BJ (cell line): Measurements from ENCODE around the gene SPTB. TPM values are rescaled to one million over a fixed set of nuclear protein-coding genes. Genes with fewer than 3 reads are reported as not detected.

Source experiments
- CTCF ChIA-PET: fragments of 350-600 bp; formaldehyde crosslinking; extraction: SDS; loops from one replicate; lab custom pipeline; 2021; ENCODE audit warnings: antibody characterized with exemption, inconsistent platforms; lab: Yijun Ruan, JAX
- POLR2A ChIA-PET: fragments of 300-600 bp; sonication (Branson Sonifier 250); formaldehyde crosslinking; extraction: SDS; loops from one replicate; lab custom pipeline; 2021; ENCODE audit warnings: antibody characterized with exemption; lab: Charles Lee
- DNase-seq: peaks from one replicate; pipeline ENCODE4 v3.0.0-alpha.2; 2011; ENCODE audit warnings: low read depth
- H3K27me3 ChIP-seq: 2 replicates; pipeline ENCODE4 v1.6.0; 2011; ENCODE audit warnings: low read length; ENCODE audit not compliant: control insufficient read depth, insufficient read depth
- H3K36me3 ChIP-seq: 2 replicates; pipeline ENCODE4 v1.5.1; 2011; ENCODE audit warnings: low read length; ENCODE audit not compliant: control insufficient read depth, insufficient read depth
- H3K4me3 ChIP-seq: 2 replicates; pipeline ENCODE4 v1.5.1; 2011; ENCODE audit warnings: low read depth, mild to moderate bottlenecking, control low read depth, low read length
- polyA plus RNA-seq: library from polyadenylated mRNA; depleted of rRNA; stranded (reverse); fragments of >200 nt; gene quantifications from 2 replicates; pipeline ENCODE4 v1.2.3, GENCODE V29; 2011
- TF ChIP-seq, protein P1 (sequence below): IDR thresholded peaks from 2 replicates; pipeline ENCODE4 v1.5.1; 2011; ENCODE audit warnings: low read depth, mild to moderate bottlenecking, control low read depth, inconsistent platforms, low read length, moderate library complexity; ENCODE audit not compliant: insufficient read depth

Gene SPTB
- polyA plus RNA-seq, 1 experiment: 0.02 TPM

DNA sequence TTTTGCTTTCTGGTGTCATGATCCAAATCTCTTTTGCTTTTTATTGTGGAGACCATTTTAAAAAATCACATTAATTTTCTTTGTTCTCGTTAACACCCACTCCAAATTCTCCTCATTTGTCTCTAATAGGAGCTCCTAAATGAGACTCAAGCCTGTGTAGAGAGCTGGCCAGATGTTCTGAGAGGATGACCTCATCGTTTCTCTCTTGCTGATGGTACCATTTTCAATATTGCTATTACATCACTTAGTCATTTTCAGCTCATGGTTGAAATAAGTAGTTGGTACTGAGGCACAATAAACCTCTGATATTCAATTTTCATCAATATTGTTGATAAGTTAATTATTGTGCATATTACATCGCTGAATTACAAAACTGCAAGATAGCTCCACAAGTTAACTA, 31.5 kb downstream of the SPTB start:
- DNase-seq: no peak
- POLR2A ChIA-PET: no interaction called here
- H3K4me3 ChIP-seq: no peak overlapping the region
- CTCF ChIA-PET: interaction anchor here (0.7 to 0.9 kb wide), 5 partner anchors 20 to 36 kb away, joined by 3 to 7 read pairs (median 3); no protein-coding TSS in a partner anchor
- H3K27me3 ChIP-seq: peaks cover 22% of the 10 kb centered on the region
- TF ChIP-seq, protein P1, sequence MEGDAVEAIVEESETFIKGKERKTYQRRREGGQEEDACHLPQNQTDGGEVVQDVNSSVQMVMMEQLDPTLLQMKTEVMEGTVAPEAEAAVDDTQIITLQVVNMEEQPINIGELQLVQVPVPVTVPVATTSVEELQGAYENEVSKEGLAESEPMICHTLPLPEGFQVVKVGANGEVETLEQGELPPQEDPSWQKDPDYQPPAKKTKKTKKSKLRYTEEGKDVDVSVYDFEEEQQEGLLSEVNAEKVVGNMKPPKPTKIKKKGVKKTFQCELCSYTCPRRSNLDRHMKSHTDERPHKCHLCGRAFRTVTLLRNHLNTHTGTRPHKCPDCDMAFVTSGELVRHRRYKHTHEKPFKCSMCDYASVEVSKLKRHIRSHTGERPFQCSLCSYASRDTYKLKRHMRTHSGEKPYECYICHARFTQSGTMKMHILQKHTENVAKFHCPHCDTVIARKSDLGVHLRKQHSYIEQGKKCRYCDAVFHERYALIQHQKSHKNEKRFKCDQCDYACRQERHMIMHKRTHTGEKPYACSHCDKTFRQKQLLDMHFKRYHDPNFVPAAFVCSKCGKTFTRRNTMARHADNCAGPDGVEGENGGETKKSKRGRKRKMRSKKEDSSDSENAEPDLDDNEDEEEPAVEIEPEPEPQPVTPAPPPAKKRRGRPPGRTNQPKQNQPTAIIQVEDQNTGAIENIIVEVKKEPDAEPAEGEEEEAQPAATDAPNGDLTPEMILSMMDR: no peak
- H3K36me3 ChIP-seq: no peaks in the 10 kb centered on the region

DNA sequence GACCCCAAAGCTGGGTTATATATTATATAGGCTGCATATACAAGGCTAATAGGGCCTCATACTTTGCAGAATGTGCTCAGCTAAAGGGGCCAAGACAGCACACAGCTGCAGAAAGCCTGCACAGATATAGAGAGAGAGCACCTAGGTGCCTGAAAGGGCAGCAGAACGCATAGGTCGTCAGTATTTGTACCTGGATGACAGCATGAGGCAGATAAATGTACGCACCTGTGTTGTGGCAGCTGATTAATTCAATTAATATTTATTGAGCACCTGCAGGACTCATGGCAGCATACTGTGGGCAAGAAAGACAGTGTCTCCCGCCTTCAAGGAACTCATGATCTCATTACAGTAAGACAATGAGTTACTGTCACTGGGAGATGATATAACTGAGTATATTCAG, 33.4 kb downstream of the SPTB start:
- POLR2A ChIA-PET: no interaction called here
- no peaks in the 10 kb centered on the region for H3K36me3 ChIP-seq
- DNase-seq: no peak
- TF ChIP-seq, protein P1: no peak
- no peak overlapping the region for H3K4me3 ChIP-seq
- CTCF ChIA-PET: interaction anchor here (1.2 kb wide), 1 partner anchor 9 kb away, joined by 3 read pairs; no protein-coding TSS in a partner anchor
- peaks cover 13% of the 10 kb centered on the region for H3K27me3 ChIP-seq

DNA sequence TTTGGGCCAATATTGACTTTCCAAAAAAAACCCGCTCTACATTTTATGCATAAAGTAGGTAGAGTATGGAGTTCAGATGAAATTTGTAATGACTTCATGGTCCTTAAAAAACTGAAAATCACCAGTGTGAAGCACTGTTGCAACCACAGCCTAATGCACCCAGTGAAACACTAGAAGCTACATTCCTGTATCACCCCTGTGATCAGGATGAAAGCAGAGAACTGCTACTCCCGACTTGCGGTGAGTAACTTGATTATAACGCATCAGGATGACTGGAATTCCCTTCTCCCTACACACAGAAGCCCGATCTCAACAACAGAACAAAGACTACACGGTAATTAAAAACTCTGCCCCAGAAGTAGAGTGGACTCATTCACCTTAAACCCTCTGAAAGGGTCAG, 33.8 kb downstream of the SPTB start:
- POLR2A ChIA-PET: no interaction called here
- no peak for DNase-seq

DNA sequence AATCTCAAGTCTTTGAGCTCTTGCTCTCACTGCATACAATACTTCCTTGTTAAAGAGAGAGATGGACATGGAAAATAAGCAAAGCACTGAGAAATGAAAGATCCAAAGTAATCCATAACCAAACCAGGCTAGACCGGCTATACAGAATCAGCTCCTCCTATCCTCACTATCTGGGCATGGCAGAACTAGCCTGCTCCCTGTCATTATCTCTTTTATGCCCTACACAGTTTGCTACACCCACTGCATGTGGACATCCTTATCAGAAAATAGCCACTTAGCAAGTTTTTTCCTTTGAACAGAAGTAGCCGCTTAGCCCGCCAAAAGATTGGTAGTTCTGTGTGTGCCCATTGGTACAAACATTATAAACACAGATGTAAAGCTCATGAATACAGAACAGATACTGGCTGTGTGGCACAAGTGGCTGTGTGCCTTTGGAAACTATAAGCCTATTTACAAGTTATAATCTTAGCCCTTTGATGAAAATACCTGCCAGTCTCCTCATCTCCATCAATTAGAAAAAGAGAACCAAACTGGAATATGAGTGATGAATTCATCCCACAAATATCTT, 34.7 kb downstream of the SPTB start:
- peaks cover 14% of the 10 kb centered on the region for H3K27me3 ChIP-seq
- TF ChIP-seq, protein P1: no peak
- H3K4me3 ChIP-seq: no peak overlapping the region
- CTCF ChIA-PET: interaction anchor here (0.9 to 2.4 kb wide), 7 partner anchors 8 to 81 kb away, joined by 3 to 8 read pairs (median 3); no protein-coding TSS in a partner anchor
- H3K36me3 ChIP-seq: no peaks in the 10 kb centered on the region
- POLR2A ChIA-PET: no interaction called here
- no peak for DNase-seq

More for the DNA sequence above, 33.8 kb downstream of the SPTB start:
- CTCF ChIA-PET: interaction anchor here (2.4 kb wide), 1 partner anchor 46 kb away, joined by 8 read pairs; no protein-coding TSS in a partner anchor
- Histone ChIP-seq H3K36me3 (no peaks in the 10 kb centered on the region), H3K27me3 (peaks cover 12% of the 10 kb centered on the region), H3K4me3 (no peak overlapping the region)
- TF ChIP-seq, protein P1: no peak

DNA sequence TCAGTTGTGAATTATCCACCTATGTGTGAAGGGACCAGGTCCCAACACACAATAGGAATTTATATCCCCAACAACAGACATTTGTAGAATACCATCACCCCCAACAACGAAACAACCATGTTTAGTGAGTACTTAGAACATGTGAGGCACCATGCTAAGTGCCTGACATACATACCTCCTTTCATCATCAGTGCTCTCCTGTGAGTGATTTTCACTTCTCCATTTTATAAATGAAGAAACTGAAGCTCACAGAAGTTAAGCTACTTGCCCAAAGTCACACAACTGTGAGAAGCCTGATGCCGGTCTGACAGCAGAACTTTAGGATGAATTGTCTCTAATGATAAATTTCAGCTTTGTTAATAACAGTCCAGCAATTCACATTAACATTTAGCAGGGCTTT, 35.4 kb downstream of the SPTB start:
- no peak for DNase-seq
- TF ChIP-seq, protein P1: no peak
- Histone ChIP-seq H3K4me3 (no peak overlapping the region), H3K27me3 (peaks cover 14% of the 10 kb centered on the region), H3K36me3 (no peaks in the 10 kb centered on the region)
- CTCF ChIA-PET: interaction anchor here (0.9 to 2.4 kb wide), 7 partner anchors 9 to 80 kb away, joined by 3 to 8 read pairs (median 3); no protein-coding TSS in a partner anchor
- POLR2A ChIA-PET: no interaction called here
